NCI-H2029 (cell line): Measurements from ENCODE around the gene MPDZ.

Experiments used
- DNase-seq: peaks from one replicate; lab custom pipeline; 2025; lab: John Stamatoyannopoulos, UW

The MPDZ gene

GRCh38 chr9:13083366-13083765 lies 196.1 kb downstream of the MPDZ start:
- DNase-seq: no peak

DNA sequence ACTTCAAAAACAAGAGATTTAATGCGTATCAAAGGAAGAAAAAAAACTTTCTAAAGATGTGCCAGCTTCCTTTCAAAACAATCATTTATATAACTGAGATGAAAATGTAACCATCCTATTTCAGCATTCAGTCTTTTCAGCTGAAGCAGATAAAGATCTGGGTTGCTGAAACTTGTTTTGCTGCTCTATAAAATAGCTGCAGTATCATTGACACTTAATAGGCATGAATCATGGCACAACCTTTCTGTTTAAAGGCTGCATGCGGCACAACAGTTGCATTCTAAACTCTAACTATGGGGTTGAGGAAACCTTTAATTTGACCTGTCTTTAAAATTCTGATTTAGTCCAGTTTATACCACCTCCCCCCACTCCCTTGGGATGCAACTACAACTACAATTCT lies 196.7 kb downstream of the MPDZ start:
- DNase-seq: no peak

- no peak for DNase-seq
Observed at GRCh38 chr9:13078164-13078563, 201.3 kb downstream of the MPDZ start.

DNA sequence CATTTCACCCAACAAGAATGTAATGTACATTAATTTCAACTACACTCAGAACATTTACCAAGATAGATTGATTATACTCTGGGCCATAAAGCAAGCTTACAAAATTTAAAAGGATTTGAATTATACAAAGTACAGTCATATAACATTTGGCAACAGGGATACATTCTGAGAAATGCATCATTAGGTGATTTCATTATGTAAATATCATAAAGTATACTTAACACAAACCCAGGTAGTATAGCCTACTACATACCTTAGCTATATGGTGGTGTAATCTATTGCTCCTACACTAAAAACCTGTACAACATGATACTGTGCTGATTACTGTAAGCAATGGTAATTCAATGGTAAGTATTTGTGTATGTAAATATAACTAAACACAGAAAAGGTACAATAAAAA lies 202.9 kb downstream of the MPDZ start:
- no peak for DNase-seq

DNA sequence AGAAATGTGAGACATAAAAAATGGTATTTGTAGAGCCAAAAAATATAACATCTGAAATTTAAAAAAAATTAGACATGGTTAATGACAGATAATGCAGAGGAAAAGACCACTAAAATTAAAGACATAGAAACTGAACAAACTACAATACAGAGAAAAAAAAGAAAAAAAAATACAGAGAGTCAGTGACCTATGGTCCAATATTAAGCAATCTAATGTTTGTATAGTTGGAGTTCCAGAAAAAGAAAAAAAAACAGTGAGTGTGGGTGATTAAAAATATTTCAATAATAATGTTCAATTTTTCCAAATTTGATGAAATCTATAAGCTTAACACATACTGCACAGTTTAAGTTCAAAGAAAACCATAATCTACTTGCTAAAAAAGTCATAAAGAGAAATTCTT lies 207.6 kb downstream of the MPDZ start:
- no peak for DNase-seq

GRCh38 chr9:13070612-13071595 lies 208.6 kb downstream of the MPDZ start:
- DNase-seq: no peak

- DNase-seq: no peak
Observed at GRCh38 chr9:13069498-13069897, 210.0 kb downstream of the MPDZ start.

- no peak for DNase-seq
Observed at GRCh38 chr9:13064676-13065075, 214.8 kb downstream of the MPDZ start.

- DNase-seq: no peak
Observed at GRCh38 chr9:13063880-13064459, 215.5 kb downstream of the MPDZ start.

DNA sequence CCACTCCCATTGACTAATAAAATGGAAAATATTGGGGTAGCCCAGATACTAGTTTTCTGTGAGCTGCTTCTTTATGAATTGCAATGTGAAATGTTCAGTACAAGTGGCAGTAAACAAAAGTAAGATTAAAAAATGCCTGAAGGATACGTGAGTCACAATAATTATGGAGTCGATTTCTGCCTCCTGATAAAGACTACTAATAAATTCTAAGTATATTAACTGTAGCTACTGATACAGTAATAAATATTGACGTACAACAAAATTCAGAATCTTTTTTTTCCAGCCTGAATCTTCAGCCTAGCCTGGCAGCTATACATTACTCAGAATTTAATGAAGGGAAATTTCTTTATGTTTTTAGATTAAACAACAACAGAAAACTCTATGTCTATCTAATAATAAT lies 218.1 kb downstream of the MPDZ start:
- no peak for DNase-seq
